ENCODE data around the gene RSPH1. TPM values are rescaled to one million over a fixed set of nuclear protein-coding genes. Genes with fewer than 3 reads are reported as not detected.

Gene RSPH1
- total RNA-seq, 1 experiment from 2014 or later: 1.5 TPM

DNA sequence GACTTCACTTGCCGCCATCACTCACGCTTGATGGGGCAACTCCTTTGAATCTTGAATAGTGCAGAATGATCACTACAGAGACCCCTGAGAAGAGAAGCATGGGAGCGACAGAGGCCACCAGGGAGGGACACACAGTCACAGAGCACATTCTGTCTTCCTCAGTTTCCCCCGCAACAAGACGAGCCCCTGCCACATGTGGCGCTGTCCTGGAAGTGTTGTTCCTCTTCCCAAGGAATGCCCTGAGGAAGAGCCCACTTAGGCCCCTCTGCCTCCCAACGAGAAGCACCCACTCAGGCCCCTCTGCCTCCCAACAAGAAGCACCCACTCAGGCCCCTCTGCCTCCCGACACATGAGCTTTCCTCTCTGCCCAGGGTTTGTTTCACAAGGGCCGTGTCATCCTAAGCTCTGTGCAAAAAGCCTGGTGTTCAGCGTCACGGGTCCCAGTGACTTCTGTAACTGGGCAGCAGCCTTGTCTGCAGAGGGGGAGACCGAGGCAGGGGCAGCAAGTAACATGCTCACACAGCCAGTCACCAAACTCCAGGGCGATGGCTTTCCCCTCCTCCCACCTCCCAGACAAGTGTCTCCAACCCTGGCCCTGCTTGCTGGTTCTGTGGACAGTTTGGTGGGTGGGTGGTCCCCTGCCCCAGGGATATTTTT lies 37.4 kb upstream of the RSPH1 start:
- POLR2A ChIA-PET: no interaction called here
- intact Hi-C loops (cut with micrococcal nuclease): loop anchor here (10.0 kb wide), 2 partner anchors 149 to 379 kb away; no protein-coding TSS in a partner anchor
- Histone ChIP-seq H3K9me2 (ENCODE audit: insufficient read depth) (no peaks in the 10 kb centered on the region), H3K79me2 (ENCODE audit: insufficient read depth, low read length) (no peaks in the 10 kb centered on the region), H3K9ac (ENCODE audit: low read length) (no peak overlapping the region), H3K27me3 (ENCODE audit: insufficient read depth, low read length) (no peaks in the 10 kb centered on the region), H2AFZ (ENCODE audit: low read depth, low read length, poor library complexity, severe bottlenecking) (no peak overlapping the region), H3K4me1 (ENCODE audit: control insufficient read depth in 1 of 2, insufficient read depth in 2 of 2, low read length in 2 of 2) (no peaks in the 10 kb centered on the region), H3K4me2 (ENCODE audit: low read length) (no peak overlapping the region), H3K9me3 (ENCODE audit: control insufficient read depth in 1 of 2, insufficient read depth in 1 of 2, low read depth in 1 of 2, low read length in 2 of 2) (no peaks in the 10 kb centered on the region), H3K27ac (ENCODE audit: low read depth, low read length) (no peak overlapping the region), H4K20me1 (ENCODE audit: insufficient read depth) (no peaks in the 10 kb centered on the region), H3K4me3 (replicated peaks in 1 of 2; ENCODE audit: low read depth in 1 of 2, low read length in 2 of 2) (no peak overlapping the region), H3K36me3 (ENCODE audit: control insufficient read depth in 1 of 2, insufficient read depth in 2 of 2, low read length in 2 of 2) (0 out of 4 replicates have a peak, but pooled peaks cover 0 to 6% of the 10 kb centered on the region in 2 experiments)
- ATAC-seq (no peak), DNase-seq (ENCODE audit: low read depth, low spot score) (no peak)
- TF ChIP-seq CEBPB (IDR thresholded peaks at IDR 0.05; ENCODE audit: low read depth) (no peak), EZH2 (IDR thresholded peaks at IDR 0.05) (no peak), SIN3A (IDR thresholded peaks at IDR 0.05; ENCODE audit: low read depth) (no peak), SRF (IDR thresholded peaks at IDR 0.05; ENCODE audit: low read depth) (no peak), ELF1 (IDR thresholded peaks at IDR 0.05; ENCODE audit: borderline replicate concordance, low read depth) (no peak), EZH2phosphoT487 (IDR thresholded peaks at IDR 0.05; ENCODE audit: borderline replicate concordance) (no peak), YY1 (IDR thresholded peaks at IDR 0.05; ENCODE audit: extremely low read depth, insufficient replicate concordance, low read depth, low read length) (no peak), ZFX (IDR thresholded peaks at IDR 0.05) (no peak), SP1 (IDR thresholded peaks at IDR 0.05; ENCODE audit: low read depth) (no peak), ZNF274 (IDR thresholded peaks at IDR 0.05; ENCODE audit: low read depth, low read length) (no peak), EGR1 (IDR thresholded peaks at IDR 0.05; ENCODE audit: low read depth) (no peak), FOSL1 (IDR thresholded peaks at IDR 0.05; ENCODE audit: low read depth) (no peak), RAD21 (IDR thresholded peaks at IDR 0.05; ENCODE audit: low read depth) (no peak), JUND (IDR thresholded peaks at IDR 0.05) (no peak)
- TF ChIP-seq, protein P1, sequence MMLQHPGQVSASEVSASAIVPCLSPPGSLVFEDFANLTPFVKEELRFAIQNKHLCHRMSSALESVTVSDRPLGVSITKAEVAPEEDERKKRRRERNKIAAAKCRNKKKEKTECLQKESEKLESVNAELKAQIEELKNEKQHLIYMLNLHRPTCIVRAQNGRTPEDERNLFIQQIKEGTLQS (IDR thresholded peaks at IDR 0.05): no peak
- TF ChIP-seq, protein P2, sequence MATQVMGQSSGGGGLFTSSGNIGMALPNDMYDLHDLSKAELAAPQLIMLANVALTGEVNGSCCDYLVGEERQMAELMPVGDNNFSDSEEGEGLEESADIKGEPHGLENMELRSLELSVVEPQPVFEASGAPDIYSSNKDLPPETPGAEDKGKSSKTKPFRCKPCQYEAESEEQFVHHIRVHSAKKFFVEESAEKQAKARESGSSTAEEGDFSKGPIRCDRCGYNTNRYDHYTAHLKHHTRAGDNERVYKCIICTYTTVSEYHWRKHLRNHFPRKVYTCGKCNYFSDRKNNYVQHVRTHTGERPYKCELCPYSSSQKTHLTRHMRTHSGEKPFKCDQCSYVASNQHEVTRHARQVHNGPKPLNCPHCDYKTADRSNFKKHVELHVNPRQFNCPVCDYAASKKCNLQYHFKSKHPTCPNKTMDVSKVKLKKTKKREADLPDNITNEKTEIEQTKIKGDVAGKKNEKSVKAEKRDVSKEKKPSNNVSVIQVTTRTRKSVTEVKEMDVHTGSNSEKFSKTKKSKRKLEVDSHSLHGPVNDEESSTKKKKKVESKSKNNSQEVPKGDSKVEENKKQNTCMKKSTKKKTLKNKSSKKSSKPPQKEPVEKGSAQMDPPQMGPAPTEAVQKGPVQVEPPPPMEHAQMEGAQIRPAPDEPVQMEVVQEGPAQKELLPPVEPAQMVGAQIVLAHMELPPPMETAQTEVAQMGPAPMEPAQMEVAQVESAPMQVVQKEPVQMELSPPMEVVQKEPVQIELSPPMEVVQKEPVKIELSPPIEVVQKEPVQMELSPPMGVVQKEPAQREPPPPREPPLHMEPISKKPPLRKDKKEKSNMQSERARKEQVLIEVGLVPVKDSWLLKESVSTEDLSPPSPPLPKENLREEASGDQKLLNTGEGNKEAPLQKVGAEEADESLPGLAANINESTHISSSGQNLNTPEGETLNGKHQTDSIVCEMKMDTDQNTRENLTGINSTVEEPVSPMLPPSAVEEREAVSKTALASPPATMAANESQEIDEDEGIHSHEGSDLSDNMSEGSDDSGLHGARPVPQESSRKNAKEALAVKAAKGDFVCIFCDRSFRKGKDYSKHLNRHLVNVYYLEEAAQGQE (IDR thresholded peaks at IDR 0.05; ENCODE audit: low read depth): no peak
- TF ChIP-seq, protein P3, sequence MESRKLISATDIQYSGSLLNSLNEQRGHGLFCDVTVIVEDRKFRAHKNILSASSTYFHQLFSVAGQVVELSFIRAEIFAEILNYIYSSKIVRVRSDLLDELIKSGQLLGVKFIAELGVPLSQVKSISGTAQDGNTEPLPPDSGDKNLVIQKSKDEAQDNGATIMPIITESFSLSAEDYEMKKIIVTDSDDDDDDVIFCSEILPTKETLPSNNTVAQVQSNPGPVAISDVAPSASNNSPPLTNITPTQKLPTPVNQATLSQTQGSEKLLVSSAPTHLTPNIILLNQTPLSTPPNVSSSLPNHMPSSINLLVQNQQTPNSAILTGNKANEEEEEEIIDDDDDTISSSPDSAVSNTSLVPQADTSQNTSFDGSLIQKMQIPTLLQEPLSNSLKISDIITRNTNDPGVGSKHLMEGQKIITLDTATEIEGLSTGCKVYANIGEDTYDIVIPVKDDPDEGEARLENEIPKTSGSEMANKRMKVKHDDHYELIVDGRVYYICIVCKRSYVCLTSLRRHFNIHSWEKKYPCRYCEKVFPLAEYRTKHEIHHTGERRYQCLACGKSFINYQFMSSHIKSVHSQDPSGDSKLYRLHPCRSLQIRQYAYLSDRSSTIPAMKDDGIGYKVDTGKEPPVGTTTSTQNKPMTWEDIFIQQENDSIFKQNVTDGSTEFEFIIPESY (IDR thresholded peaks at IDR 0.05; ENCODE audit: extremely low read depth, insufficient replicate concordance, low read length): no peak
- RAD21 ChIA-PET (ENCODE audit: low non-redundant PET in 1 of 2, low total read pairs in 2 of 2, uncharacterized antibody in 2 of 2, unreplicated experiment in 2 of 2): no interaction called here
- BruUV-seq (replicated peaks): no TSS peak
- CTCF ChIA-PET: no interaction called here
